Astrocyte (in vitro differentiated cells and primary cell): ENCODE results near the gene UNCX.

Source experiments
- EZH2 ChIP-seq: IDR thresholded peaks from 2 replicates; pipeline ENCODE4 v1.6.1; 2012; ENCODE audit warnings: mild to moderate bottlenecking, low read length, inconsistent platforms; ENCODE audit not compliant: insufficient read depth
- TF ChIP-seq, protein P1 (sequence below): IDR thresholded peaks from 2 replicates; pipeline ENCODE4 v1.5.1; 2011; ENCODE audit warnings: low read depth, mild to moderate bottlenecking, inconsistent platforms, low read length, moderate library complexity; ENCODE audit not compliant: insufficient read depth

DNA sequence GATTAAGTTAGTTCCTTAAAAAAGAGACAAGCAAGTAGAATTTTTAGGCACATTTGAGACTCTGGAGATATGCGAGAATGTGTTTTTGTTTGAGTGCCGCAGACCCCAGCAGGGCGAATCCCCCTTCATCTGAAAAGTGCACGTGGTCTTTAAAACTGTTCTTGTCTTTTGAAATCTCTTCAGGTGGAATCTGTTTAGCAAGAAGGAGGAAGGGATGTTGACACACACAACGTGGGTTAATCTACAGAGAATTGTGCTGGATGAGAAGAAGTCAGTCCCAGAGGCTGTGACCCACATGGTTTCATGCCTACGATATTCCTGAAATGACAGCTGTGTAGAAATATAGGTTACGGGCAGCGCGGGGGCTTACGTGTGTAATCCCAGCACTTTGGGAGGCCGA is 45.5 kb upstream of the UNCX start:
- TF ChIP-seq, protein P1, sequence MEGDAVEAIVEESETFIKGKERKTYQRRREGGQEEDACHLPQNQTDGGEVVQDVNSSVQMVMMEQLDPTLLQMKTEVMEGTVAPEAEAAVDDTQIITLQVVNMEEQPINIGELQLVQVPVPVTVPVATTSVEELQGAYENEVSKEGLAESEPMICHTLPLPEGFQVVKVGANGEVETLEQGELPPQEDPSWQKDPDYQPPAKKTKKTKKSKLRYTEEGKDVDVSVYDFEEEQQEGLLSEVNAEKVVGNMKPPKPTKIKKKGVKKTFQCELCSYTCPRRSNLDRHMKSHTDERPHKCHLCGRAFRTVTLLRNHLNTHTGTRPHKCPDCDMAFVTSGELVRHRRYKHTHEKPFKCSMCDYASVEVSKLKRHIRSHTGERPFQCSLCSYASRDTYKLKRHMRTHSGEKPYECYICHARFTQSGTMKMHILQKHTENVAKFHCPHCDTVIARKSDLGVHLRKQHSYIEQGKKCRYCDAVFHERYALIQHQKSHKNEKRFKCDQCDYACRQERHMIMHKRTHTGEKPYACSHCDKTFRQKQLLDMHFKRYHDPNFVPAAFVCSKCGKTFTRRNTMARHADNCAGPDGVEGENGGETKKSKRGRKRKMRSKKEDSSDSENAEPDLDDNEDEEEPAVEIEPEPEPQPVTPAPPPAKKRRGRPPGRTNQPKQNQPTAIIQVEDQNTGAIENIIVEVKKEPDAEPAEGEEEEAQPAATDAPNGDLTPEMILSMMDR: no peak
- TF ChIP-seq EZH2: no peak
